ENCODE measurements around the gene NCOA5. TPM values are rescaled to one million over a fixed set of nuclear protein-coding genes. Genes with fewer than 3 reads are reported as not detected.

NCOA5 gene
- total and polyA plus RNA-seq, 7 donors = 8.8 to 17.3 (median 11.4) TPM

DNA sequence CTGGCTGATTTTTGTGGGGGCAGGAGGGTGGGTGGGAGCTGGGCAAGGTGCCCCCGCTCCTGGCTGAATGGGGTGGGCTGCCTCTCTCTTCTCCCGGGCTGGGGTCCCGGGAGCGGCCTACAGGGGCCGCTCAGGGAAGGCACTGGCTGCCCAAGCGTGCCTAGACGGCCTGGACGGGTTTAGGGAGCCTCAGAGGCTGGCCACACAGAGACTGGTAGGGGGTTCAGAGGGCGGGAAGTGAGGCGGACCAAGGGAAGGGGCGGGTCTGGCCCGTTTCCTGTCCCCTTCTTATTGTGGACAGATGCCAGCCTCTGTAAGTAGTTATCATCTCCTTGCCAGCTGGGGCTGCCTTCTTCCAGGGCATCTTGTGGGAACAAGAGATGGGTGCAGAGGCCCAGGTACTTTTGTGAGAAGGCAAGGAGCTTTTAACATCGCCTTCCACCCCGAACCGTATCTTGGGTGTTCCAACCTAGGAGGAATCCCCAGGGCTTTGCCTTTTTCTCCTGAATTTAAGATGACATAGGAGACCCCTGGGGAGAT lies 28.8 kb upstream of the NCOA5 start:
- ATAC-seq = peak; percentile 37 to 71 (median 54)
- Histone ChIP-seq H3K27me3 (ENCODE audit: insufficient read depth in 3 of 3, low read length in 2 of 3) (no peaks in the 10 kb centered on the region), H3K4me3 (peak overlapping the region; percentile 67), H3K9me3 (no peaks in the 10 kb centered on the region), H3K4me1 (peaks cover 11% of the 10 kb centered on the region), H3K27ac (peak overlapping the region; percentile 78), H3K36me3 (ENCODE audit: insufficient read depth in 1 of 2, low read depth in 1 of 2) (peaks cover 0 to 20% of the 10 kb centered on the region in 2 donors)
- intact Hi-C loops (cut with DNase I) = no loop called here
- WGBS, 3 donors = 24 to 32% (median 26%) methylated on average over 9 to 15 of the region's 15 CpGs
- DNase-seq = peak; percentile 35 to 62
- TF ChIP-seq, protein P1, sequence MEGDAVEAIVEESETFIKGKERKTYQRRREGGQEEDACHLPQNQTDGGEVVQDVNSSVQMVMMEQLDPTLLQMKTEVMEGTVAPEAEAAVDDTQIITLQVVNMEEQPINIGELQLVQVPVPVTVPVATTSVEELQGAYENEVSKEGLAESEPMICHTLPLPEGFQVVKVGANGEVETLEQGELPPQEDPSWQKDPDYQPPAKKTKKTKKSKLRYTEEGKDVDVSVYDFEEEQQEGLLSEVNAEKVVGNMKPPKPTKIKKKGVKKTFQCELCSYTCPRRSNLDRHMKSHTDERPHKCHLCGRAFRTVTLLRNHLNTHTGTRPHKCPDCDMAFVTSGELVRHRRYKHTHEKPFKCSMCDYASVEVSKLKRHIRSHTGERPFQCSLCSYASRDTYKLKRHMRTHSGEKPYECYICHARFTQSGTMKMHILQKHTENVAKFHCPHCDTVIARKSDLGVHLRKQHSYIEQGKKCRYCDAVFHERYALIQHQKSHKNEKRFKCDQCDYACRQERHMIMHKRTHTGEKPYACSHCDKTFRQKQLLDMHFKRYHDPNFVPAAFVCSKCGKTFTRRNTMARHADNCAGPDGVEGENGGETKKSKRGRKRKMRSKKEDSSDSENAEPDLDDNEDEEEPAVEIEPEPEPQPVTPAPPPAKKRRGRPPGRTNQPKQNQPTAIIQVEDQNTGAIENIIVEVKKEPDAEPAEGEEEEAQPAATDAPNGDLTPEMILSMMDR (IDR thresholded peaks at IDR 0.05) = no peak

DNA sequence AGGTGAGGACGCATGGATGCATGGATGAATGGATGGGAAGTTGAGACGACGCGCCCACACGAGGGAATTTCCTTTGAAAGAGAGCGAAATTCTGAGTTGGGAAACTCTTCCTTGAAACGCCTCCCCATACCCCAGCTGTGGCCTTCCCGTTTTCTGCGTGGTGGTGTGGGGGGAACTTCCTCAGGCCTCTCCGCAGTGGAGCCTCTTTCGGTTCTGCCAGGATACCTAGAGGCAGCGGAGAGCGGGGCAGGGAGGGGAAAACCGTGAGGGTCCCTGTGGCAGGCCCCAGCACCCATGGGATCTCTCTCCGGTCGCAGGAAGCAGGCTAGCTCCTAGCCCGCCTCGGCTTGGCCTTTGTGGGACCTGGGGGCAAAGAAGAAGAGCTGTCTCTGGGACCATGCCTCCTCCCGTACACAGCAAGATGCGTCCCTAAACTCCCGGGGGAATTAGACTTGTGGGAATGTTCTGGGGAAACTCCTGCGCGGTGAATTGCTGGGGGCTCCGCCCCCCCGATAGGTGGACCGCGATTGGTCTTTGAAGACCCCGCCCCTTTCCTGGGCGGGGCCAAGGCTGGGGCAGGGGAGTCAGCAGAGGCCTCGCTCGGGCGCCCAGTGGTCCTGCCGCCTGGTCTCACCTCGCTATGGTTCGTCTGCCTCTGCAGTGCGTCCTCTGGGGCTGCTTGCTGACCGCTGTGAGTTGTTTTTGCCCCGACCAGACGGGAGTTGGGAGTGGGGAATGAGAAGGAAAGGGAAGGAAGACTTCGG lies 28.1 kb upstream of the NCOA5 start, which contains the start of gene CD40:
Gene CD40 (plus strand): TSS at position 611 of the 764 bp plus-strand sequence. CDS start 30 bp downstream, at position 641.
- Histone ChIP-seq H3K27me3 (ENCODE audit: insufficient read depth in 3 of 3, low read length in 2 of 3) (no peaks in the 10 kb centered on the region), H3K4me3 (peak within 1 kb of the TSS; percentile 67), H3K27ac (peak within 1 kb of the TSS; percentile 78), H3K4me1 (peaks cover 11% of the 10 kb centered on the region), H3K9me3 (no peaks in the 10 kb centered on the region), H3K36me3 (ENCODE audit: insufficient read depth in 1 of 2, low read depth in 1 of 2) (peaks cover 0 to 13% of the 10 kb centered on the region in 2 donors)
- TF ChIP-seq, protein P1 (IDR thresholded peaks at IDR 0.05) = no peak
- intact Hi-C loops (cut with DNase I) = no loop called here
- DNase-seq (peak; percentile 91 to 94), ATAC-seq (peak; percentile 93 to 99 (median 98))
- 4 to 12% (median 10%) methylated on average over 39 to 40 of the region's 40 CpGs for WGBS, 3 donors

DNA sequence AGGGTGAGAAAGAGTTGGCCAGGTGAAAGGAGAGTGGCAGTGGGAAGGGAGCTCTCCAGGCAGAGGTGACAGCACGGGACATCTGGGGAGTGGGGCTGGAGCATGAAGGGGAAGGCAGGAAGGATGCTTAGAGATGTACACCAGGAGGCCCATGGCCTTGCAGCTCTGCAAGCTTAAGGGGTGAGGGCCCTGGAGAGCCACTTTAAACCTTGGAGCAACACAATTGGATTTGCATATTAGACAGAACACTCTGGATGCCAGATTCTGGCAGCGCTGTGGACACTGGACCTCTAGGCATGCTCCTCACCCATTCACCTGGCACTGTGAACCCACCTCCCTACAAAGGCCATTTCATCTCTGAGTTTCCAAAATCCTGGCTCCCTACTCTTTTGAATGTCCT lies 24.7 kb upstream of the NCOA5 start:
- ATAC-seq = no peak
- DNase-seq = no peak
- TF ChIP-seq, protein P1 (IDR thresholded peaks at IDR 0.05) = no peak
- intact Hi-C loops (cut with DNase I) = no loop called here
- no peaks in the 10 kb centered on the region for H3K4me1 ChIP-seq
- H3K36me3 ChIP-seq (ENCODE audit: insufficient read depth in 1 of 2, low read depth in 1 of 2) = no peaks in the 10 kb centered on the region
- H3K27me3 ChIP-seq (ENCODE audit: insufficient read depth in 3 of 3, low read length in 2 of 3) = peaks cover 0 to 2% (median 0%) of the 10 kb centered on the region in 3 donors
- no peak overlapping the region for H3K27ac ChIP-seq
- no peaks in the 10 kb centered on the region for H3K9me3 ChIP-seq
- WGBS, 3 donors = 63 to 86% (median 67%) methylated on average over 2 of the region's 2 CpGs
- H3K4me3 ChIP-seq = no peak overlapping the region

DNA sequence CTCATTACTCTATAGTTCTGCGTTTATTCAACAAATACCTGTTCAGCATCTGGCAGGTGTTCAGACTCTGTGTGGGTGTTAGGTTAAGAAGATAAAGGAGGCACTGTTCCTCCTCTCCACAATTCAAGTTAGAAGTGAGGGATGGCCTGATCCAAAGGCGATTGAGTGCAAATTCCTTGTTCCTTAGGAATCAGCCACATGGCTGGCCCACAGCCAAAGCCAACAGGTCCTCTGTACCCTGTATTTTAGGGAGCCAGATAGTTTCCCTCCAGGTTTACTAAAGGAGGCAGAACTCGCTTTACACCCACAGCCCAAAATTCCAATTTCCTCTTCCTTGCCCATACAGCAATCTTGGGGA lies 23.3 kb upstream of the NCOA5 start:
- H3K27me3 ChIP-seq (ENCODE audit: insufficient read depth in 3 of 3, low read length in 2 of 3) = peaks cover 0 to 14% (median 0%) of the 10 kb centered on the region in 3 donors
- no peaks in the 10 kb centered on the region for H3K4me1 ChIP-seq
- no peak overlapping the region for H3K4me3 ChIP-seq
- H3K27ac ChIP-seq = no peak overlapping the region
- 74 to 77% (median 76%) methylated on average over 3 of the region's 3 CpGs for WGBS, 3 donors
- TF ChIP-seq, protein P1 (IDR thresholded peaks at IDR 0.05) = no peak
- H3K9me3 ChIP-seq = no peaks in the 10 kb centered on the region
- DNase-seq (no peak), ATAC-seq (no peak)
- intact Hi-C loops (cut with DNase I) = no loop called here
- no peaks in the 10 kb centered on the region for H3K36me3 ChIP-seq (ENCODE audit: insufficient read depth in 1 of 2, low read depth in 1 of 2)
